Astrocyte of the spinal cord (primary cell): ENCODE data around the gene INTS2.

ENCODE experiments used
- DNase-seq: peaks from one replicate; pipeline ENCODE4 v3.0.0; 2011; ENCODE audit warnings: low read depth, low spot score
- H3K4me3 ChIP-seq: 2 replicates; pipeline ENCODE4 v1.5.1; 2011; ENCODE audit warnings: low read depth, mild to moderate bottlenecking, low read length, moderate library complexity
- in situ Hi-C: cut with HindIII; loops from 2 replicates; pipeline ENCODE4 v1.10.0; 2017; ENCODE audit warnings: low sequenced_read_pairs
- TF ChIP-seq, protein P1 (sequence below): IDR thresholded peaks from 2 replicates; pipeline ENCODE4 v1.5.1; 2012; ENCODE audit warnings: low read depth, mild to moderate bottlenecking, low read length, inconsistent platforms

The INTS2 gene

DNA sequence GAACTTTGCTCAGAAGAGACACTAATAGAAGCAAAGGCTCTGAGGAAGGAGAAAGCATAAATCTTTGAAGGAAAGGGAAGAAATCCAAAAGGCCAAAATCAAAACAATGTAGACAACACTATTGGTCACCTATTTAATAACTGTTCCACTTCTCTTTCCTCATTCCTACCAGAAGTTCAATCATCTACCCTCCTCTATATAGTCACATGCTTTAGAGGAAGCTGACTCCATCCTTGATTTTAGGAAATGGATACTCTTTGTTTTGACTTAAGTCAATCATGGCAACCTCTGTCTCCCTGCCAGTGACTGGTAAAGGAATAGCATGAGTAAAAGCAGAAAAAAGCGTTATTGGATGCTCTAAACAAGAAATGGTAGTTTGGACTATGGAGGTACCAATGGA lies 71.7 kb downstream of the INTS2 start:
- H3K4me3 ChIP-seq, result no peak overlapping the region
- in situ Hi-C loops, result no loop called here
- no peak for DNase-seq
- TF ChIP-seq, protein P1, sequence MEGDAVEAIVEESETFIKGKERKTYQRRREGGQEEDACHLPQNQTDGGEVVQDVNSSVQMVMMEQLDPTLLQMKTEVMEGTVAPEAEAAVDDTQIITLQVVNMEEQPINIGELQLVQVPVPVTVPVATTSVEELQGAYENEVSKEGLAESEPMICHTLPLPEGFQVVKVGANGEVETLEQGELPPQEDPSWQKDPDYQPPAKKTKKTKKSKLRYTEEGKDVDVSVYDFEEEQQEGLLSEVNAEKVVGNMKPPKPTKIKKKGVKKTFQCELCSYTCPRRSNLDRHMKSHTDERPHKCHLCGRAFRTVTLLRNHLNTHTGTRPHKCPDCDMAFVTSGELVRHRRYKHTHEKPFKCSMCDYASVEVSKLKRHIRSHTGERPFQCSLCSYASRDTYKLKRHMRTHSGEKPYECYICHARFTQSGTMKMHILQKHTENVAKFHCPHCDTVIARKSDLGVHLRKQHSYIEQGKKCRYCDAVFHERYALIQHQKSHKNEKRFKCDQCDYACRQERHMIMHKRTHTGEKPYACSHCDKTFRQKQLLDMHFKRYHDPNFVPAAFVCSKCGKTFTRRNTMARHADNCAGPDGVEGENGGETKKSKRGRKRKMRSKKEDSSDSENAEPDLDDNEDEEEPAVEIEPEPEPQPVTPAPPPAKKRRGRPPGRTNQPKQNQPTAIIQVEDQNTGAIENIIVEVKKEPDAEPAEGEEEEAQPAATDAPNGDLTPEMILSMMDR, result no peak

GRCh38 chr17:61852857-61853256 lies 74.9 kb downstream of the INTS2 start:
- DNase-seq, result no peak
- in situ Hi-C loops, result no loop called here
- no peak overlapping the region for H3K4me3 ChIP-seq
- TF ChIP-seq, protein P1, result no peak

DNA sequence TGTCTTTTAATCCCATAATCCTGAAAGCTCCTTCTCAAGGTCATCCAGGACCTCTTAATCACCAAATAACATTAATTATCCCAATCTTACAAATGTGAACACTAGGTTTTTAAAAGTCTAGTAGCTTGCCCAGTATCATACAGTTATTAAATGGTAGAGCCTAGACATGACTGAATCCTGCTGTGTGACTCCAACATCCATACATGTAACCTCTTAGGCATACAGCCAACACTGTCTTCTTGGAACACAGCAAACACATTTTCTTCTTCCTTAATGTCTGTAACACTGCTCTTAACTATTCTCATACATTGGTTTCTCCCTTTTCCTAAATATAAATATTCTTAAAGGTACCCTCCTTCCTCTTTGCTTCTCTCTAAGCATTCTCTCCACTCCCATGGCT lies 78.1 kb downstream of the INTS2 start:
- TF ChIP-seq, protein P1, result no peak
- DNase-seq, result peak; percentile 19
- no peak overlapping the region for H3K4me3 ChIP-seq
- in situ Hi-C loops, result no loop called here

GRCh38 chr17:61848896-61849295 lies 78.9 kb downstream of the INTS2 start:
- in situ Hi-C loops, result no loop called here
- TF ChIP-seq, protein P1, result no peak
- no peak for DNase-seq
- no peak overlapping the region for H3K4me3 ChIP-seq

- H3K4me3 ChIP-seq, result no peak overlapping the region
- TF ChIP-seq, protein P1, result no peak
- in situ Hi-C loops, result no loop called here
- no peak for DNase-seq
Measured at GRCh38 chr17:61848247-61848646, 79.5 kb downstream of the INTS2 start.

DNA sequence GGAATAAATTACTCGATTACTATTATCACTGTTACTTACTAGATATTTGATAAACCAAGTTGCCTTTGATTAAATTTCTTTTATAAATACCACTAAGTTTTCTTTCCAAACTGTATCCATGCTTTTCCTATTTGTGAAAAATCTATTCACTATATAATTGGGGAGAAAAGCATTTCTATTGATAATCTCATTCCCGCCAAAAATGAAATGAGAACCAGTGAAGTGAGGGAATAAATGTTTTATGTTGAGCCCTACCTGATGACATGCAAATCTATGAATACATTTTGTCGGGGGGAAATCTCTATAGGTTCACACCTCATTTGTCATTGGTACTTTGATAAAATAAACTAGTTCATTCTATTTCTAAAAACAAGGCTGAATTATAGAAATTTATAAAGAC lies 80.1 kb downstream of the INTS2 start:
- TF ChIP-seq, protein P1, result no peak
- in situ Hi-C loops, result no loop called here
- no peak for DNase-seq

GRCh38 chr17:61846761-61847375 lies 80.9 kb downstream of the INTS2 start:
- no peak overlapping the region for H3K4me3 ChIP-seq
- DNase-seq, result no peak
- in situ Hi-C loops, result no loop called here
- TF ChIP-seq, protein P1, result no peak

More for the DNA sequence above, 80.1 kb downstream of the INTS2 start:
- no peak overlapping the region for H3K4me3 ChIP-seq
